HepG2 (cell line): ENCODE measurements around the gene CDC34. TPM values are rescaled to one million over a fixed set of nuclear protein-coding genes. Genes with fewer than 3 reads are reported as not detected.

Experiments
- ARID3A ChIP-seq: IDR thresholded peaks from 2 replicates; pipeline ENCODE4 v1.6.1; 2012; ENCODE audit warnings: low read depth, low read length, improper control_type of control experiment
- CBFB ChIP-seq: sonication (generic); formaldehyde crosslinking; IDR thresholded peaks from 2 replicates; pipeline ENCODE4 v1.4.0; 2020; ENCODE audit warnings: missing genetic modification reagents
- DR1 ChIP-seq: sonication (generic); formaldehyde crosslinking; IDR thresholded peaks from 2 replicates; pipeline ENCODE4 v1.8.0; 2021; ENCODE audit warnings: mild to moderate bottlenecking, missing genetic modification reagents, inconsistent platforms
- ETS1 ChIP-seq: sonication (generic); formaldehyde crosslinking; IDR thresholded peaks from 2 replicates; pipeline ENCODE4 v1.4.0; 2020; ENCODE audit warnings: missing genetic modification reagents
- MAZ ChIP-seq, 2 experiments: sonication (generic) in 1 of 2; formaldehyde crosslinking in 1 of 2; IDR thresholded peaks; 2 replicates each; pipeline versions ENCODE4 v1.5.0 to v1.6.1; 2012 to 2020; ENCODE audit warnings: low read depth in 2 of 2, mild to moderate bottlenecking in 2 of 2, borderline replicate concordance in 1 of 2, improper control_type of control experiment in 1 of 2, low read length in 1 of 2, missing genetic modification reagents in 1 of 2, moderate library complexity in 1 of 2
- NFATC3 ChIP-seq: sonication (generic); formaldehyde crosslinking; IDR thresholded peaks from 2 replicates; pipeline ENCODE4 v1.5.1; 2020; ENCODE audit warnings: mild to moderate bottlenecking, missing genetic modification reagents
- PCBP2 ChIP-seq: fragments of 200-400 bp; formaldehyde crosslinking; optimal IDR thresholded peaks from 2 replicates; pipeline ENCODE3; 2018; ENCODE audit warnings: low read length, low read depth; ENCODE audit not compliant: poor library complexity, severe bottlenecking
- PPARG ChIP-seq: conservative IDR thresholded peaks from 2 replicates; pipeline ENCODE4 v1.6.1; 2016; ENCODE audit warnings: missing biosample characterization, missing genetic modification reagents
- XRCC5 ChIP-seq: fragments of 200-400 bp; formaldehyde crosslinking; optimal IDR thresholded peaks from 2 replicates; pipeline ENCODE3; 2017; ENCODE audit warnings: mild to moderate bottlenecking, low read length
- ZBTB21 ChIP-seq: sonication (generic); formaldehyde crosslinking; IDR thresholded peaks from 2 replicates; pipeline ENCODE4 v1.4.0; 2020; ENCODE audit warnings: missing genetic modification reagents
- ZFP1 ChIP-seq: IDR thresholded peaks from 2 replicates; pipeline ENCODE4 v1.6.1; 2016
- ZFP37 ChIP-seq: sonication (generic); formaldehyde crosslinking; IDR thresholded peaks from 2 replicates; pipeline ENCODE4 v1.4.0; 2020; ENCODE audit warnings: missing genetic modification reagents, borderline replicate concordance
- ZNF232 ChIP-seq: sonication (generic); formaldehyde crosslinking; IDR thresholded peaks from 2 replicates; pipeline ENCODE4 v1.4.0; 2020; ENCODE audit warnings: missing genetic modification reagents, borderline replicate concordance
- ZNF282 ChIP-seq: fragments of 450-650 bp; IDR thresholded peaks from 2 replicates; pipeline ENCODE4 v1.6.1; 2018; ENCODE audit not compliant: partially characterized antibody
- ZNF850 ChIP-seq: sonication (generic); formaldehyde crosslinking; conservative IDR thresholded peaks from 2 replicates; pipeline ENCODE4 v1.9.0; 2021; ENCODE audit warnings: mild to moderate bottlenecking, missing genetic modification reagents
- ZSCAN9 ChIP-seq: IDR thresholded peaks from 2 replicates; pipeline ENCODE4 v1.6.1; 2016; ENCODE audit warnings: borderline replicate concordance
- polyA plus RNA-seq, 8 experiments: library from polyadenylated mRNA; depleted of rRNA in 3 of 8; stranded (reverse) in 7 of 8; unstranded in 1 of 8; fragments of >200 nt; fragmentation: Illumina TruSeq in 4 of 8; extraction: Trizol in 4 of 8; gene quantifications; 2 replicates each; pipeline versions ENCODE4 v1.2.1 to v1.2.3, GENCODE V29; 2011 to 2016; ENCODE audit warnings: low read depth in 4 of 8, missing spikeins in 1 of 8, mixed read lengths in 1 of 8; ENCODE audit not compliant: insufficient read depth in 1 of 8
- total RNA-seq, 5 experiments: library from RNA; depleted of rRNA; stranded (reverse); fragments of >200 nt; fragmentation: Illumina TruSeq; extraction: Trizol; gene quantifications; 2 replicates each; pipeline ENCODE4 v1.2.3, GENCODE V29; 2016; ENCODE audit warnings: low read depth in 1 of 5
- TF ChIP-seq, protein P1 (sequence below): IDR thresholded peaks from 2 replicates; pipeline ENCODE4 v1.6.1; 2016; ENCODE audit warnings: mild to moderate bottlenecking
- TF ChIP-seq, protein P2 (sequence below): sonication (generic); formaldehyde crosslinking; IDR thresholded peaks from 2 replicates; pipeline ENCODE4 v1.5.0; 2020; ENCODE audit warnings: mild to moderate bottlenecking, missing genetic modification reagents
- TF ChIP-seq, protein P3 (sequence below): sonication (generic); formaldehyde crosslinking; IDR thresholded peaks from 2 replicates; pipeline ENCODE4 v1.8.1; 2023; ENCODE audit warnings: mild to moderate bottlenecking, missing genetic modification reagents

Gene CDC34
- total and polyA plus RNA-seq, 2 of the 13 experiments (the other 11 are each of a cell fraction or from before 2014, with no cell fraction given): 138 to 150 TPM

DNA sequence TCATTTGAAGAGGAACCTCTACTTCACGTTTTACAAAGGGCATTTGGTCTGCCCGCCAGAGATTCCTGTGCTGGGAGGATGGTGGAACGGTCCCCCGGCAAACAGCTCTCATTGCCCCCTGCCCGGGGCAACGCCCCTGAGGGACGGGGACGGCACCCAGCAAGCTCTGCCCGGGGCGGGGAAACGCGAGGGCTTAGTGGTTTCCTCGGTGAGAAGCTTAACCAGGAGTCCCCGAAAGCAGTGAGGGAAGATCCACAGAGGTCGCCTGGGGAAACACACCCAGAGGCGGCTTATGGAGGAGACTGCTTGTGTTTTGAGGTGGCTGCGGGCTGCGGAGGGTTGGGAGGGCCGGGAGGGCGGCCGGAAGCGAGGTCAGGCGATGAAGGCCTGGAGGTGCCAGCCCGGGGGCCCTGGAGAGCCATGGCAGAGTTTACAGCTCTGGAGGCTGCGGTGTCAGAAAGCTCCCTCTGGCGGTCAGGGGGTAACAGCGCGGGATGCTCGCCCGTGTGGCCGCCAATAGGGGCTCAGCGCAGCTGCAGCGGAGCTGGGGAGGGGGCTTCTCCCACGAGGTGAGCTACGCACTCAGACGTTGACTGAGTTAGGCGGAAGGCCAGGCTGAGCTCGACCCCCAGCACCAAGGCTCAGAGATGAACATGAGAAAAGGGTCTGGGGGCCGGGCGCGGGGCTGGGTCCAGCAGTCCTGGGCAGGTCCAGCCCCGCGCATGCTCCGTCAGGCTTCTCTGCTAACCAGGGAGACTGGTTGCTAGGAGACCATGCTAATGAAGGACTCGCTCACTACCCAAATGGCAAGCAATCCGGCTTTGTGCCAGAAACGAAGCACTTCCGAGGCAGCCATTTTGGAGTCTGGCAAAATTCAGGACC is 24.9 kb upstream of the CDC34 start (continued):
- TF ChIP-seq, protein P1, sequence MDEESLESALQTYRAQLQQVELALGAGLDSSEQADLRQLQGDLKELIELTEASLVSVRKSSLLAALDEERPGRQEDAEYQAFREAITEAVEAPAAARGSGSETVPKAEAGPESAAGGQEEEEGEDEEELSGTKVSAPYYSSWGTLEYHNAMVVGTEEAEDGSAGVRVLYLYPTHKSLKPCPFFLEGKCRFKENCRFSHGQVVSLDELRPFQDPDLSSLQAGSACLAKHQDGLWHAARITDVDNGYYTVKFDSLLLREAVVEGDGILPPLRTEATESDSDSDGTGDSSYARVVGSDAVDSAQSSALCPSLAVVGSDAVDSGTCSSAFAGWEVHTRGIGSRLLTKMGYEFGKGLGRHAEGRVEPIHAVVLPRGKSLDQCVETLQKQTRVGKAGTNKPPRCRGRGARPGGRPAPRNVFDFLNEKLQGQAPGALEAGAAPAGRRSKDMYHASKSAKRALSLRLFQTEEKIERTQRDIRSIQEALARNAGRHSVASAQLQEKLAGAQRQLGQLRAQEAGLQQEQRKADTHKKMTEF (CRISPR knock-in tag): no peak
- TF ChIP-seq ZBTB21 (CRISPR knock-in tag) (no peak), ARID3A (no peak), ETS1 (CRISPR knock-in tag) (no peak), ZSCAN9 (CRISPR knock-in tag) (no peak; the same call in 1 of the 2 replicates), MAZ (IDR thresholded peaks at IDR 0.05; ENCODE audit: borderline replicate concordance, low read depth, low read length) (no peak; the same call in 1 of the 2 replicates), MAZ (CRISPR knock-in tag; IDR thresholded peaks at IDR 0.05; ENCODE audit: low read depth) (peak; percentile 89), PPARG (peak; percentile 64; the same call in 1 of the 2 replicates), ZNF282 (no peak), PCBP2 (no peak), NFATC3 (CRISPR knock-in tag) (no peak), ZFP37 (CRISPR knock-in tag) (peak; percentile 64; the same call in 1 of the 2 replicates), DR1 (CRISPR knock-in tag) (no peak; the same call in 1 of the 2 replicates), CBFB (CRISPR knock-in tag) (peak; percentile 89), XRCC5 (peak; percentile 93), ZNF850 (CRISPR knock-in tag) (no peak), ZFP1 (CRISPR knock-in tag) (no peak; the same call in 1 of the 2 replicates), ZNF232 (no peak)
- TF ChIP-seq, protein P2, sequence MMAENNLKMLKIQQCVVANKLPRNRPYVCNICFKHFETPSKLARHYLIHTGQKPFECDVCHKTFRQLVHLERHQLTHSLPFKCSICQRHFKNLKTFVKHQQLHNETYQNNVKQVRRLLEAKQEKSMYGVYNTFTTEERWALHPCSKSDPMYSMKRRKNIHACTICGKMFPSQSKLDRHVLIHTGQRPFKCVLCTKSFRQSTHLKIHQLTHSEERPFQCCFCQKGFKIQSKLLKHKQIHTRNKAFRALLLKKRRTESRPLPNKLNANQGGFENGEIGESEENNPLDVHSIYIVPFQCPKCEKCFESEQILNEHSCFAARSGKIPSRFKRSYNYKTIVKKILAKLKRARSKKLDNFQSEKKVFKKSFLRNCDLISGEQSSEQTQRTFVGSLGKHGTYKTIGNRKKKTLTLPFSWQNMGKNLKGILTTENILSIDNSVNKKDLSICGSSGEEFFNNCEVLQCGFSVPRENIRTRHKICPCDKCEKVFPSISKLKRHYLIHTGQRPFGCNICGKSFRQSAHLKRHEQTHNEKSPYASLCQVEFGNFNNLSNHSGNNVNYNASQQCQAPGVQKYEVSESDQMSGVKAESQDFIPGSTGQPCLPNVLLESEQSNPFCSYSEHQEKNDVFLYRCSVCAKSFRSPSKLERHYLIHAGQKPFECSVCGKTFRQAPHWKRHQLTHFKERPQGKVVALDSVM: peak; percentile 72
- TF ChIP-seq, protein P3, sequence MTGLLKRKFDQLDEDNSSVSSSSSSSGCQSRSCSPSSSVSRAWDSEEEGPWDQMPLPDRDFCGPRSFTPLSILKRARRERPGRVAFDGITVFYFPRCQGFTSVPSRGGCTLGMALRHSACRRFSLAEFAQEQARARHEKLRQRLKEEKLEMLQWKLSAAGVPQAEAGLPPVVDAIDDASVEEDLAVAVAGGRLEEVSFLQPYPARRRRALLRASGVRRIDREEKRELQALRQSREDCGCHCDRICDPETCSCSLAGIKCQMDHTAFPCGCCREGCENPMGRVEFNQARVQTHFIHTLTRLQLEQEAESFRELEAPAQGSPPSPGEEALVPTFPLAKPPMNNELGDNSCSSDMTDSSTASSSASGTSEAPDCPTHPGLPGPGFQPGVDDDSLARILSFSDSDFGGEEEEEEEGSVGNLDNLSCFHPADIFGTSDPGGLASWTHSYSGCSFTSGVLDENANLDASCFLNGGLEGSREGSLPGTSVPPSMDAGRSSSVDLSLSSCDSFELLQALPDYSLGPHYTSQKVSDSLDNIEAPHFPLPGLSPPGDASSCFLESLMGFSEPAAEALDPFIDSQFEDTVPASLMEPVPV (CRISPR knock-in tag): no peak
